ENCODE results near the gene TACC2.
"Not testable (repeated sequence)": the region's sequence is repeated elsewhere in the genome, so short reads cannot be mapped to it uniquely, and the experiment has no call there.

TACC2 gene

DNA sequence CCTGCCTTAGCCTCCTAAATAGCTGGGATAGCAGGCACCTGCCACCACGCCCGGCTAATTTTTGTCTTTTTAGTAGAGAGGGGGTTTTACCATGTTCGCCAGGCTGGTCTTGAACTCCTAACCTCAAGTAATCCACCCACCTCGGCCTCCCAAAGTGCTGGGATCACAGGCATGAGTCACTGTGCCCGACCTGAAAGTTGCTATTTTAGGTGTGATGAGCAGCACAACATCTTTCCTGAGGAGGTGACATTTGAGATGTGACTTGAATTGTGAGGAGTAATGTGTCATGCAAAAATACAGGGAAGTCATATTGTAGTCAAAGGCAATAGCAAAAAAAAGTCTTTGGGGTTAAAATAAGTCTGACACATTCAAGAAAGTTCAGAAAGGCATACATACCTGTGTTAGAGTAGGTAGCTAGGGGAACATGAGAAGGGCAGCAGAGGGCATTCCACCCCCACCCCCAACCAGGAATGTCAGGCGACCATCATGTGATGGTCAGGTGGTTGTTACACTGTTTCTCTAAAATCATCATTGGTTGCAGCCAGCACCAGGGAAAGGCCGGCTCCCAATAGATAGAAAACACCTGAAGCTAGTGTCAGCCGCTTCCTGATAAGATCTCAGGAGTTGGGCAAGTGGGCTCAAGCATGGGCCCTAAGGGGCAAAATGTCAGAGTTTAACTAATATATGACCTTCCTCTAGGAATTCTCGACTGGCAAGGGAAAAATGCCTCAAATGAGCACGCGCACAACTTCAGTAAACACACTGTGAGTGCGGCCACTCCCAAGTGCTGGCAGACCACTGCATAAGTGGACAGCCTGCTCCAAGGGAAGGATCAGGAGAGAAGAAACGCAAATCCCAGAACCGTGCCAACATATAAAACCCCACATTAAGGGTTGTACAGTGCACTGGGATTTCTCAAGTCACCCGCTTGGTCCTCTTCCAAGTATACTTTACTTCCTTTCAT lies at the start of gene TACC2:
Gene TACC2 (plus strand): TSS at position 803 of the 964 bp plus-strand sequence. CDS start 32,819 bp downstream, outside the sequence.
- DNase-seq: no peak

GRCh38 chr10:121941532-121941931 lies 47.4 kb upstream of the TACC2 start:
- DNase-seq: no peak

DNA sequence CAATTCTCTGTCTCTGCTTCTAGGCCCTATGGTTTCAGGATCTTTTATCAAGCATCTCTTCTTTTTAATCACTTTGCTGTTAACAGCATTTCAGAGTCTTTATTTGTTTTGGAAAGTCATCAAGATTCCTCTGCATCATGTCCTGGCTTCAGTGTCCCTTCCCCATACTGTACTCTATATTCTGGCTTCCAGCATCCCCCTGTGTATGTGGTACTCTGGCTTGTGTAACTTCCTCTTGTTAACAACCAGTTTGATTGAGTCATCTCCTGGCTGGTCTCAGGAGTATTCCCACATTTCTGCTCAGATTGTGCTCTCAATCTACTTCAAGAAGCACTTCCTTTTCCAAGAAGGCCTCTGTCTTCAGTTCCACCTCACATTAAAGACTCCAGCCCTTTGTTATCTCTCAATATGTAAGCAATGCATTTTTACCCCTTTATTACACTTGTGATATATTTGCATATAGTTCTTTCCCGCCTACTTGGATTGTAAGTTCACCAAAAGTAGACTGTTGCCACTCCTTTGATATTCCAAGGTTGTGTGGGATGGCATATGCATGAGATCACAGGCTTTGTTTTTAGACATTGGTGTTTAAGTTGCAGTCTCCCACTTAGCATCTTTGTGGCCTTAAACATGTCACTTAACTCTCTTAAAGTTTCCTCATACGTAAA lies 46.1 kb upstream of the TACC2 start:
- no peak for DNase-seq

DNA sequence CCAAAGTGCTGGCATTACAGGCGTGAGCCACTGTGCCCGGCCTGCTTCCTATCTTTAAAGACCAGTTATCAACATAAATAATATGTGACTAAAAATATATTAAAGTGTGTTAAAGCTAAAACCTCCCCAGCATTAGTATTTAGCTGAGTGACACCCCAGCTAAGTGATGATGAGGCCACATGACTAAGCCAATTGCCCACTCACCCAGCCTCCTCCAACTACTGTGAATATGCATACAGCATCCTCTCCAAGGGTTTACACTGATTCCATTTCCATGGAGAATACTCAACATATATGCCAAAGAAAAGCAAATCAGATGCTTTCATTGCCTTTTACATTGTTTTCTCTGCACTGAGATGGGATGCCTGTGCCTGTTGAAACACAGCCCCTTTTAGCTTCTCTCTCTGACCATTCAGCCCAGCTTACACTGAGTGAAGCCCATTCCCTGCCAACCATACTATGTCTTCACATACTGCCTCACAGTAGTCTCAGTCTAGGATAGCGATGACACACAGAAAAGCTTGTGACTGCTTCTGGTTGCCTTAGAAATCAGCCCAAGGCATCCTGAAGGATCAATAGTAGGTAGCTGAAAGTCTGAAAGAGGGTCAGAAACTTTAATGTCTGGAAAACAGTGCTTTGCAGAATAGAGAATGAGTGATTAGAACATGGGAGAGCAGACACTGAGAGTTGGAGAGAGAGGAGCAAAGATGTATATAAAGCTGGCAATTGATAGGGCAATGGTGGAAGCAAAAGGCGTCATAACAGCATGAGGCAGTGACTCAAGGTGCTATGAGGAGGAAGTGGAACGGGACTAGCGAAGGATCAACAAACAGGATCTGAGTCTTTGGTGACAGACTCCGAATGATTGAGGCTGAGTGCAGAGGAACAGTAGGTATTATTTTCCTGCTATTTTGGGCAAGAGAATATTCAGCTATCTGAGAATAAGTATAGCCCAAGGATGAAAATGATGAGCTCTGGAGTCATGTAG lies 41.3 kb upstream of the TACC2 start:
- DNase-seq: no peak

DNA sequence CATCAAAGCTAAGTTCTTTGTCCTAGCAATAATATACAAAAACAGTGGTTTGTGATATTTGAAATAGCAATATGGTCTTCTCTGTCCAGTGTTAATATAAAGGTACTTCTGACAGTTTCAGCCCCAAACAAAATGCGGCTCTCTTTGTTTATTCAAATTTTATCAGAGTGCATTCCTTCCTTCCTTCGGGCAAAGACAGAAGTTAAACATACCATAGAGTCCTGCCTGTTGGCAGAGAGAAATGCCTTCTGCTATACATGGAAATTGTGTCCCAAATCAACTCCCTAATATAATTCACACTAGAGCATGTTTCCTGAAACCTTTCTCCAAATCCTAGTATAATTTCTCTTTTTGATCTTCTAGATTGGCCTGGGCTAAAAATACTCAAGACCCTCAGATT lies 39.9 kb upstream of the TACC2 start:
- no peak for DNase-seq

GRCh38 chr10:121949451-121949850 lies 39.5 kb upstream of the TACC2 start:
- no peak for DNase-seq

DNA sequence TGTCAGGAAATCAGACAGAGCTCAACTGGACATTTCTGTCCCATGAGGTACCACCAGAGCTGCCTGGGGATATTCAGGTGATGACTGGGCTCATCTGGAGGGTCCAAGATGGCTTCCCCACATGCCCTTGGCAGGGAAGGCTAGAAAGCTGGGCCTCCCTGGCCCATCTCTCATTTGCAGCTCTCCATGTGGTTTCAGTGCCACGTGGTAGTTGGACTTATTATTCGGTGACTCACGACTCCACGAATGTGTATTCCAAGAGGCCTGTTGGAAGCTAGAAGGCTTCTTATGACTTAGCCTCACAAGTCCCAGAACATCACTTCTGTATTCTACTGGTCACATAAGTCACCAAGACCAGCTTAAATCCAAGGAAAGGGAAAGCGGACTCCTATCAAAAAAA lies 36.7 kb upstream of the TACC2 start:
- no peak for DNase-seq

GRCh38 chr10:121956111-121957061 lies 32.6 kb upstream of the TACC2 start:
- no peak for DNase-seq

DNA sequence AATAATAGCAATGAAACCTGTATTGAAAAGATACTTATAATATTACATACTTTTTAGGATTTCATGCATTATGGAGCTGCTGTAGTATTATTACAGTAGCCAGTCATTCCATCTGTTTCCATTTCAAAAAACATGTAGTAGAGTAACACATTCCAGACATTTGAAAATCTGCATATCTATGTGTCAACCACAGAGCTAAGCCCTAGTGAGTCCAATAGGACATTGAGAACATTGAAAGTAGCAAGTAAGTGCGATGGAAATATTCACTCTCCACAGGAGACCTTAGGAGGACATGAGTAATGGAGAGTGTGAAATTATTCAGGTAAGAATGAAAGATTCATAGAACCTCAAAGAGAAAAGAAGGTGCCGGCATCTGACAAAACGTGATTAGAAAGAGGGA lies 29.3 kb upstream of the TACC2 start:
- DNase-seq: no peak

DNA sequence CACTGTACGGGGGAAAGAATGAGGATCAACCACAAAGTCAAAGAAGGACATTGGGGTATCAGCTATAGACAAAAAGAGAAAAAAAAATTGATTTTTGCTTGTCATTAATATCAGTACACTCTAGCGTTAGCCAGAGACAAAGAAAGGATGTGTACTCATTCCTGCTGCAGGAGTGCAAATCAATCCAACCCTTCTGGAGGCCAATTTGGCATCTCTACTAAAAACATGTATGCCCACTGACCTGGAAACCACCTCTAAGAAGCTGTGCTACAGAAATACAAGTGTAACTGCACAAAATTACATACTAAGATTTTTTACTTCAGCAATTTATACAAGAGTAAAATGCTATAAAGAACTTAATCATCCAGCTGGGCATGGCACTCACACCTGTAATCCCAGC lies 27.5 kb upstream of the TACC2 start:
- DNase-seq: no peak

GRCh38 chr10:121965996-121966395 lies 23.0 kb upstream of the TACC2 start:
- no peak for DNase-seq

- DNase-seq: not testable (repeated sequence)
Observed at GRCh38 chr10:121969086-121969485, 19.9 kb upstream of the TACC2 start.

GRCh38 chr10:121974019-121974534 lies 14.9 kb upstream of the TACC2 start:
- DNase-seq: no peak

DNA sequence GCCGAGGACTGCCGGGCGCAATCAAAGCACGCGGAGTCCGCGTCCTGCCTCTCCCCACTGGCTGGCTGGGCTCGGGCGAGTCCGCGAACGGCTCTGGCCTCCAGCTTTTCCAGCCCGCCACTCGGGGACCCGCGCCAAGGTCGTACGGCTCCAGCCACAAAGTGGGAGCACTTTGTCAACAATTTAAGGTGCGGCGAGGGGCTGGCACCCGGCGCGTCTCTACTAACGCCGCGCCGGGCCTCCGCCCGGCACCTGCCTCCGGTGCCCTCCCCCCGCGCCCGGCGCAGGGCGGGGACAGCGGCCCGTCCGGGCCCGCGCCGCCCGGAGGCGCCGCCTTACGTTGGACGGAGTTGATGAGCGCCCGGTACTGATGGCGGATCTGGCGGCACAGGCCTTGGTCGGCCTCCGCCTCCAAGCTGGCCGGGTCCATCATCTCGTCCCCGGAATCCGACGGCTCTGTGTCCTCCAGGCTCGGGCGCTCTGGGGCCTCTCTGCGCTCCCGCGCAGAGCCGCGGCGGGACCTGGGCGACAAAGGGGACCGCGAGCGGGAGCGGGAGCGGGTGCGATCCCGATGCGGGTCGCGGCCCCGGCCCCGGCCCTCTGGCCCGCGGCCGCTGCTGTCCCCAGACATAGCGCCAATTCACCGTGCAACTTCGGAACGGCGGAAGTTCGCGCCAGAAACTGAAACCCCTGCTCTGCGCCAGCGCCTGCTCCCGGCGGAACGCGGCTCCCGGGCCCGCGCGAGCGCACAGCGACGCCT lies 14.2 kb upstream of the TACC2 start, which contains the start of gene NSMCE4A:
Gene NSMCE4A (minus strand): TSS at position 683 of the 760 bp plus-strand sequence. CDS start 52 bp downstream, at position 631.
- peak; percentile 53 for DNase-seq

DNA sequence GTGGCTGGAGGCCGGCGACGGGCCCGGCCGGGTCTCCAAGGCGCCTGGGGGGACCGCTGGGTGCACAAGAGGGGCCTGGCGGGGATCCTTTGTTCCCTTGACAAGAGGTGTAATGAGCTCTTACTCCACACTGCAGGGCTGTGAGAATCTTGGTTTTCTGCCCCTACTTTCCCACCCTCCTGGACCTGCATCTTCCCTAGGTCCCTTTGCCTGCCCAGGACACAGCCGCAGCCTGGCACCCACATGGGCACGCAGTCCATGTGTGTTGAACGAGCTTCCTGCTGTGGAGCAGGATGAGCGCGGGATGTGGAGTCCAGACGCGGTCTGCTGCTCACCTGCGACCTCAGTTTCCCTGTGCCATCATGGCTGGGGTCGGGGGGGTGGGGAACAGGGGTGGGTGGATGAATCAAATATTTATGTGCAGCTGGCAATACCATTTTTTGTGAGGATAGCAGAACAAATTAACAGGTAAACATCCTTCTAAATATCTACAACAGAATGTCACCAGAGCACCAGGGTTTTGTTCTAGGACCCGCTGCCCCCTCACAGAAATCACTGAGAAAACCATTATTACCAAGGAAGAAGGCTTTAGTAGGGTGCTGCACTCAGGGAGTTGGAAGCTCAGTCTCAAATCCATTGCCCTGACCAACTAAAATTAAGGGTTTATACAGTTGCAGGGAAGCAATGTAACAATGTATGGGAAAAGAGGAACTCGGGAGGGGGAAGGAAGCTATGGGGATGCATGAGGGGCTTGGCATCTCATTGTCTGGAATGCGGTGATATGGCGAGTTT lies 13.5 kb upstream of the TACC2 start:
- DNase-seq: no peak

GRCh38 chr10:121976607-121977006 lies 12.4 kb upstream of the TACC2 start:
- DNase-seq: no peak

- no peak for DNase-seq
Observed at GRCh38 chr10:121978511-121978910, 10.5 kb upstream of the TACC2 start.

- no peak for DNase-seq
Observed at GRCh38 chr10:121981346-121981745, 7.6 kb upstream of the TACC2 start.

DNA sequence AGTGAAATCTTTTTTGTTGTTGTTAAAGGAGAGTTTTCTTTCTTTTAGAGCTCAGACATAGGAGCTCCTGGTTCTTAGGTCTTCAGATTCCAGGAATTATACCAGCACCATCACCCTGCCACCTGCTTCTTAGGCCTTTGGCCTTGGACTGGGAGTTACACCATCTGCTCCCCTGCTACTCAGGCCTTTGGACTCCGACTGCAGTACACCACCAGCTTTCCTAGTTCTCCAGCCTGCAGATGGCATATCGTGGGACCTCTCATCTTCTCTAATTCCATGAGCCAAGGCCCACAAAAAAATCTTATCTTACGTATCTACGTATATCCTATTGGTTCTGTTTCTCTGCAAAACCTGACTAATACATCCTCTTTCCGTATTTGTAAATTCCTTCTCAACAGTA lies 5.1 kb upstream of the TACC2 start:
- DNase-seq: no peak

DNA sequence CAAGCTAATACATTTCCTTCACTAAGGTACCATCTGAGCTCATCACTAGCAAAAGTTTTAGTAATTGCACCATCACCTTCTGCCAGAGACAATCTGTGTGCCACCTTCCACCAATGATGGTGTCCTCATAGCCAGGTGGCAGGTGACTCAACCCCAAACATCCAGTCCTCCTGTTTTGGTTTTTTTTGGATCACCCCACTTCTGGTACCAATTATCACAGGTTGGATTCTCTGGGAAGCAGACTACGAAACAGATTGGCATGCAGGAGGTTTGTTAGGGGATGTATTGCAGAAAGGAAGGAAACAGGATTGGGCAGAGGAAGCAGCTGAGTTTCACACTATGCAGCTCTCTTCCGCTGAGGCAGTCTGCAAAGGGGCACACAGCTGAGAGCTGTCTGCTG lies 4.5 kb upstream of the TACC2 start:
- no peak for DNase-seq

Data from NCI-H1105 (cell line).